ENCODE results near the gene COX7A2L.

DNA sequence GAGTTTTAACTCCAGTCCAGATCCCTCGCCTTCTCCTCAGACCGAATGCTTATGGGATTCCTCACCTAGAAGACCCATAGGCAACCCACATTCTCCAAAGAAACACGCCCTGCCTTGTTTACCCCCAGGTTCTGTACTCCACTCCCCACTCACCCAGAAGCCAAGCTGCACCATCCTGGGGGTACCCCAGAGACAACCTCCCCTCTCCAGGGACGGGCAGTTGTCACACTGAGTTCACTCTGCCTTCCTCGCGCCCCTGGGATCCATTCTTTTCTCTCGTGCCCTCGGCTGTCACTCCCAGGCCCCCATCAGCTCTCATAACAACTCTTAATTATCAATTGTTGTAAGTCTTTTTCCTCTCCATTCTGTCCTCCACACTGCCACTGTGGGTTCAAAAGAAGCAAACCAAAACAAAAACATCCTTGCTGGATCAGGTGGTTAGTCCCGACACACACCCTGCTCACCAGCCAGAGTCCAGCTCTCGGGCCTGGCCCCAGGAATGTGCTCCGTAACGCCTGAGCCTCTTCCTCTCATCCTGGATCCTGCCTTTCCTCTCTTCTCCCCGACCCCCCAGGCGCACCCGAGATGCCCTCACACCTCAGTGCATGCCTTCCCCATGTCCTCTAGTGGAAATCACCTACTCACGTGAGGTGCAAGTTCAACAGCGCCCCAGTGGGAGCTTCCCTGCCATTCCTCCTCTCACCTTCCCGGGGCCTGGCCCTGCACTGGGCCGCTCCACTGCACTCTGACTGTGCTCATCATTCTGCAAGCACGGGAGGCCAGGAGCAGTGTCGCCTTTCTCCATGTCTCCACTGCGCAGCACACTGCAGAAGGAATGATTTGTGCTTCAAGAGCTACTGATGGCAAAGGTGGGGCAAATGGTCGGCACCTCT lies 20.7 kb downstream of the COX7A2L start:
- TF ChIP-seq POLR2AphosphoS5 (IDR thresholded peaks at IDR 0.05; ENCODE audit: low read depth, low read length) (no peak), CTCF (IDR thresholded peaks at IDR 0.05) (no peak)

Data from Panc1 (cell line).